ENCODE data around the gene PPARA.

DNA sequence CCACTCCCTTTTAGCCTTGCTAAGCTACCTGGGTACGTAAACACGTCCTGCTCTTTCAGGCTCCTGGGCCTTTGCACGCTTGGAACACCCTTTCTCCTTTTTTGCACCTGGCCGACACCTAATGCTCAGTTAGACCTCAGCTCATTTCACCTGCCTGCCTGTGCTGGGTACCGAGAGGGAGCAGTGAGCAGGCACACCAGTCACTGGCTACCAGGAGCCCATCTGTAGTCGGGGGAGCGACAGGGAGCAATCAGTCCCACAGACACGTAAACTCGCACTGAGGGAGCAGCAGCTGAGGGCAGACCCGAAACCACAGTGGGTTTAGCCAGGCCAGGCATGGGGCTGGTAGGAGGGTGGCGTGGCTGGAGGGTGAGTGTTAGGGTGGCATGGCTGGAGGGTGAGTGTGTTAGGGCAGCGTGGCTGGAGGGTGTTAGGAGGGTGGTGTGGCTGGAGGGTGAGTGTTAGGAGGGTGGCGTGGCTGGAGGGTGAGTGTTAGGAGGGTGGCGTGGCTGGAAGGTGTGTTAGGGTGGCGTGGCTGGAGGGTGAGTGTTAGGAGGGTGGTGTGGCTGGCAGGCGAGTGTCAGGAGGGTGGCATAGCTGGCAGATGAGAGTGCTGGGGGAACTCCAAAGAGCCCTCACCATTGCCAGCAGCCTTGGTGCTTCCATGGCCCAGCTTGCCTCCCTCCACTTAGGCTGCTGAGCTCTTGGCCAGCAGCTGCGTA is 140.0 kb downstream of the PPARA start:
- TF ChIP-seq, protein P1, sequence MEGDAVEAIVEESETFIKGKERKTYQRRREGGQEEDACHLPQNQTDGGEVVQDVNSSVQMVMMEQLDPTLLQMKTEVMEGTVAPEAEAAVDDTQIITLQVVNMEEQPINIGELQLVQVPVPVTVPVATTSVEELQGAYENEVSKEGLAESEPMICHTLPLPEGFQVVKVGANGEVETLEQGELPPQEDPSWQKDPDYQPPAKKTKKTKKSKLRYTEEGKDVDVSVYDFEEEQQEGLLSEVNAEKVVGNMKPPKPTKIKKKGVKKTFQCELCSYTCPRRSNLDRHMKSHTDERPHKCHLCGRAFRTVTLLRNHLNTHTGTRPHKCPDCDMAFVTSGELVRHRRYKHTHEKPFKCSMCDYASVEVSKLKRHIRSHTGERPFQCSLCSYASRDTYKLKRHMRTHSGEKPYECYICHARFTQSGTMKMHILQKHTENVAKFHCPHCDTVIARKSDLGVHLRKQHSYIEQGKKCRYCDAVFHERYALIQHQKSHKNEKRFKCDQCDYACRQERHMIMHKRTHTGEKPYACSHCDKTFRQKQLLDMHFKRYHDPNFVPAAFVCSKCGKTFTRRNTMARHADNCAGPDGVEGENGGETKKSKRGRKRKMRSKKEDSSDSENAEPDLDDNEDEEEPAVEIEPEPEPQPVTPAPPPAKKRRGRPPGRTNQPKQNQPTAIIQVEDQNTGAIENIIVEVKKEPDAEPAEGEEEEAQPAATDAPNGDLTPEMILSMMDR (IDR thresholded peaks at IDR 0.05), result no peak
- TF ChIP-seq POLR2A (IDR thresholded peaks at IDR 0.05) (no peak), POLR2AphosphoS5 (IDR thresholded peaks at IDR 0.05) (no peak)
